ENCODE data around the gene GOSR2. TPM values are rescaled to one million over a fixed set of nuclear protein-coding genes. Genes with fewer than 3 reads are reported as not detected.

Gene GOSR2
- total RNA-seq, 1 experiment from 2014 or later: 53.5 TPM

DNA sequence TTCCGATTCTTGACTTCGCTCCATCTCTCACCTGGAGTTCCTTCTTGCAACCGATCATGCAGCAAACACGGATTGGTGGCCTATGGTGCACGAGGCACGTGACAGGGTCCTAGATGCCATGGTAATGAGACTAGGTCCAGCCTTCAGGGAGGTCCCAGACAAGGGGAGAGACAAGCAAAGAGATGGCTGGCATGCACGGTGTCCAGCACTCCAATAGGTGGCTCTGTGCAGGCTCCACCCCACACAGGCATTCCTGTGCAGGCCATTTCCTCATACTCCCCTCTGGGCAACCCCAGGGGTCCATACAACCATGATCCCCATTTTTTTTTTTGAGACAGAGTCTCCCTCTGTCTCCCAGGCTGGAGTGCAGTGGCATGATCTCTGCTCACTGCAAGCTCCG lies 40.3 kb upstream of the GOSR2 start:
- H3K27me3 ChIP-seq (ENCODE audit: insufficient read depth, low read length): no peaks in the 10 kb centered on the region
- H2BK5ac ChIP-seq (ENCODE audit: insufficient read length, low read length): no peak overlapping the region
- H3K18ac ChIP-seq (ENCODE audit: insufficient read length, low read depth, low read length): no peak overlapping the region
- no peak overlapping the region for H4K91ac ChIP-seq (ENCODE audit: insufficient read length, low read depth, low read length)
- no peak overlapping the region for H2BK12ac ChIP-seq (ENCODE audit: insufficient read length, low read depth, low read length)
- H3K4me1 ChIP-seq (ENCODE audit: insufficient read depth, low read length): no peaks in the 10 kb centered on the region
- H2BK20ac ChIP-seq (ENCODE audit: low read depth, low read length, poor library complexity, severe bottlenecking): no peak overlapping the region
- H3T11ph ChIP-seq (ENCODE audit: low read length): no peak overlapping the region
- H3K9ac ChIP-seq (ENCODE audit: extremely low read depth, insufficient read length, low read length): no peak overlapping the region
- Mint-ChIP-seq H3K4me1 (peaks cover 2 to 5% of the 10 kb centered on the region in 2 experiments), H3K9me3 (no peaks in the 10 kb centered on the region), H3K27me3 (ENCODE audit: low read depth) (peaks cover 8% of the 10 kb centered on the region), H3K4me3 (no peak overlapping the region), H3K36me3 (ENCODE audit: insufficient read depth in 1 of 3, low read depth in 3 of 3) (no peaks in the 10 kb centered on the region), H3K27ac (no peak overlapping the region)
- H2AFZ ChIP-seq (ENCODE audit: low read length): no peak overlapping the region
- H3K27ac ChIP-seq (ENCODE audit: insufficient read length, low read depth, low read length): no peak overlapping the region
- no peak overlapping the region for H2BK120ac ChIP-seq (ENCODE audit: low read depth, low read length, poor library complexity, severe bottlenecking)
- H3K4me2 ChIP-seq (ENCODE audit: insufficient read depth, insufficient read length, low read length): no peak overlapping the region
- H4K20me1 ChIP-seq (ENCODE audit: control insufficient read depth, insufficient read depth, insufficient read length): no peaks in the 10 kb centered on the region
- H2BK15ac ChIP-seq (ENCODE audit: low read depth, low read length): no peak overlapping the region
- no peak for DNase-seq
- no peaks in the 10 kb centered on the region for H3K79me2 ChIP-seq (ENCODE audit: insufficient read depth, low read length)
- no peak overlapping the region for H4K8ac ChIP-seq (replicated peaks; ENCODE audit: insufficient read length, low read depth, low read length)
- no peak overlapping the region for H4K5ac ChIP-seq (ENCODE audit: insufficient read length, low read depth, low read length)
- H3K4ac ChIP-seq (ENCODE audit: low read depth, low read length): no peak overlapping the region
- H3K23ac ChIP-seq (ENCODE audit: insufficient read length, low read depth, low read length): no peak overlapping the region
- no peaks in the 10 kb centered on the region for H3K9me3 ChIP-seq (ENCODE audit: control insufficient read depth, low read depth, low read length)
- no peak overlapping the region for H2AK5ac ChIP-seq (ENCODE audit: insufficient read length, low read length)
- H3K79me1 ChIP-seq (ENCODE audit: insufficient read depth, low read depth, low read length, poor library complexity, severe bottlenecking): no peaks in the 10 kb centered on the region
- TF ChIP-seq, protein P1, sequence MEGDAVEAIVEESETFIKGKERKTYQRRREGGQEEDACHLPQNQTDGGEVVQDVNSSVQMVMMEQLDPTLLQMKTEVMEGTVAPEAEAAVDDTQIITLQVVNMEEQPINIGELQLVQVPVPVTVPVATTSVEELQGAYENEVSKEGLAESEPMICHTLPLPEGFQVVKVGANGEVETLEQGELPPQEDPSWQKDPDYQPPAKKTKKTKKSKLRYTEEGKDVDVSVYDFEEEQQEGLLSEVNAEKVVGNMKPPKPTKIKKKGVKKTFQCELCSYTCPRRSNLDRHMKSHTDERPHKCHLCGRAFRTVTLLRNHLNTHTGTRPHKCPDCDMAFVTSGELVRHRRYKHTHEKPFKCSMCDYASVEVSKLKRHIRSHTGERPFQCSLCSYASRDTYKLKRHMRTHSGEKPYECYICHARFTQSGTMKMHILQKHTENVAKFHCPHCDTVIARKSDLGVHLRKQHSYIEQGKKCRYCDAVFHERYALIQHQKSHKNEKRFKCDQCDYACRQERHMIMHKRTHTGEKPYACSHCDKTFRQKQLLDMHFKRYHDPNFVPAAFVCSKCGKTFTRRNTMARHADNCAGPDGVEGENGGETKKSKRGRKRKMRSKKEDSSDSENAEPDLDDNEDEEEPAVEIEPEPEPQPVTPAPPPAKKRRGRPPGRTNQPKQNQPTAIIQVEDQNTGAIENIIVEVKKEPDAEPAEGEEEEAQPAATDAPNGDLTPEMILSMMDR (conservative IDR thresholded peaks at IDR 0.05): no peak
- no CpG with 5 or more reads among the region's 8 CpGs for WGBS (ENCODE audit: extremely low coverage, insufficient read length, low lambda C conversion rate)
- no peak overlapping the region for H3K14ac ChIP-seq (ENCODE audit: insufficient read depth, low read length)
- H3K56ac ChIP-seq (ENCODE audit: insufficient read length, low read depth, low read length): no peak overlapping the region
- no peaks in the 10 kb centered on the region for H3K23me2 ChIP-seq (ENCODE audit: insufficient read length, low read depth, low read length, poor library complexity, severe bottlenecking)

Measured in H9 (cell line).